Neural cell (in vitro differentiated cells): ENCODE results near the gene ZDHHC8. TPM values are rescaled to one million over a fixed set of nuclear protein-coding genes. Genes with fewer than 3 reads are reported as not detected.

Experiments
- H2AFZ ChIP-seq: fragments of 200-600, 300-800 bp; sonication (generic), shearing (Covaris generic); 2 replicates; pipeline ENCODE4 v1.6.0; 2014; ENCODE audit warnings: low read depth, mild to moderate bottlenecking, antibody characterized with exemption, low read length, moderate library complexity
- H3F3A ChIP-seq: fragments of 200-600 bp; shearing (Covaris generic); 2 replicates; pipeline ENCODE4 v1.6.1; 2016; ENCODE audit warnings: mild to moderate bottlenecking, moderate library complexity, mixed read lengths, antibody characterized with exemption, low read length; ENCODE audit not compliant: insufficient read depth, poor library complexity, severe bottlenecking
- H3K27ac ChIP-seq: fragments of 200-600, 300-800 bp; sonication (generic), shearing (Covaris generic); 2 replicates; pipeline ENCODE4 v1.5.1; 2014; ENCODE audit warnings: mild to moderate bottlenecking, low read length, moderate library complexity
- H3K27me3 ChIP-seq: fragments of 300-800, 200-600 bp; sonication (generic), shearing (Covaris generic); 2 replicates; pipeline ENCODE4 v1.6.0; 2014; ENCODE audit warnings: mild to moderate bottlenecking, low read depth, low read length, moderate library complexity; ENCODE audit not compliant: insufficient read depth
- H3K36me3 ChIP-seq: fragments of 300-800, 200-600 bp; sonication (generic), shearing (Covaris generic); 2 replicates; pipeline ENCODE4 v1.5.1; 2014; ENCODE audit warnings: mild to moderate bottlenecking, antibody characterized with exemption, low read length, moderate library complexity; ENCODE audit not compliant: insufficient read depth
- H3K4me2 ChIP-seq: fragments of 300-800, 200-600 bp; sonication (generic), shearing (Covaris generic); 2 replicates; pipeline ENCODE4 v1.6.0; 2014; ENCODE audit warnings: mild to moderate bottlenecking, low read length
- H3K4me3 ChIP-seq: fragments of 300-800, 200-600 bp; sonication (generic), shearing (Covaris generic); 2 replicates; pipeline ENCODE4 v1.5.1; 2014; ENCODE audit warnings: mild to moderate bottlenecking, low read length, moderate library complexity
- H3K79me2 ChIP-seq: fragments of 200-600 bp; shearing (Covaris generic); replicated peaks from 2 replicates; pipeline ENCODE4 v1.6.0; 2014; ENCODE audit warnings: mild to moderate bottlenecking, low read length, moderate library complexity; ENCODE audit not compliant: insufficient read depth
- H3K9ac ChIP-seq: fragments of 300-800, 200-600 bp; sonication (generic), shearing (Covaris generic); 2 replicates; pipeline ENCODE4 v1.6.1; 2016; ENCODE audit warnings: mild to moderate bottlenecking, low read length, mixed read lengths
- H3K9me2 ChIP-seq: fragments of 200-600 bp; shearing (Covaris generic); 2 replicates; pipeline ENCODE4 v1.6.1; 2016; ENCODE audit warnings: mild to moderate bottlenecking, low read length, mixed read lengths; ENCODE audit not compliant: insufficient read depth
- H3K9me3 ChIP-seq: fragments of 200-600, 300-800 bp; sonication (generic), shearing (Covaris generic); 2 replicates; pipeline ENCODE4 v1.6.1; 2016; ENCODE audit warnings: mild to moderate bottlenecking, mixed run types, low read length, moderate library complexity, mixed read lengths
- H4K20me1 ChIP-seq: fragments of 200-600 bp; shearing (Covaris generic); 2 replicates; pipeline ENCODE4 v1.6.1; 2016; ENCODE audit warnings: mild to moderate bottlenecking, mixed run types; ENCODE audit not compliant: insufficient read depth
- CTCF ChIP-seq: fragments of 450-650 bp; IDR thresholded peaks from 2 replicates; pipeline ENCODE4 v1.5.1; 2014; ENCODE audit warnings: antibody characterized with exemption, mild to moderate bottlenecking, moderate library complexity; ENCODE audit not compliant: poor library complexity, severe bottlenecking
- EP300 ChIP-seq: fragments of 450-650 bp; conservative IDR thresholded peaks from 2 replicates; pipeline ENCODE4 v1.6.1; 2014; ENCODE audit warnings: antibody characterized with exemption, mild to moderate bottlenecking, moderate library complexity; ENCODE audit not compliant: poor library complexity, severe bottlenecking
- EZH2 ChIP-seq: fragments of 200-600, 300-800 bp; shearing (Covaris generic), sonication (generic); IDR thresholded peaks from 2 replicates; pipeline ENCODE4 v1.6.1; 2014; ENCODE audit warnings: antibody characterized with exemption, low read length, borderline replicate concordance, mild to moderate bottlenecking; ENCODE audit not compliant: insufficient read depth, poor library complexity, severe bottlenecking
- MXI1 ChIP-seq: fragments of 450-650 bp; conservative IDR thresholded peaks from 2 replicates; pipeline ENCODE4 v1.6.1; 2014; ENCODE audit warnings: antibody characterized with exemption, mild to moderate bottlenecking; ENCODE audit not compliant: poor library complexity, severe bottlenecking
- POLR2AphosphoS5 ChIP-seq: IDR thresholded peaks from 2 replicates; pipeline ENCODE4 v1.6.1; 2012
- RAD21 ChIP-seq: fragments of 450-650 bp; conservative IDR thresholded peaks from 2 replicates; pipeline ENCODE4 v1.6.1; 2014; ENCODE audit warnings: antibody characterized with exemption, mild to moderate bottlenecking, moderate library complexity
- SMC3 ChIP-seq: fragments of 450-650 bp; conservative IDR thresholded peaks from 2 replicates; pipeline ENCODE4 v1.6.1; 2014; ENCODE audit warnings: antibody characterized with exemption, mild to moderate bottlenecking, moderate library complexity; ENCODE audit not compliant: poor library complexity
- TAF1 ChIP-seq: IDR thresholded peaks from 2 replicates; pipeline ENCODE4 v1.6.1; 2012; ENCODE audit warnings: low read depth
- polyA plus RNA-seq: library from polyadenylated mRNA; depleted of rRNA; stranded (reverse); fragments of >200 nt; gene quantifications from 2 replicates; pipeline ENCODE4 v1.2.3, GENCODE V29; 2014
- TF ChIP-seq, protein P1 (sequence below): IDR thresholded peaks from 2 replicates; pipeline ENCODE4 v1.6.1; 2012; ENCODE audit warnings: borderline replicate concordance

Gene ZDHHC8
- polyA plus RNA-seq, 1 donor from 2014 or later = 4.5 TPM

DNA sequence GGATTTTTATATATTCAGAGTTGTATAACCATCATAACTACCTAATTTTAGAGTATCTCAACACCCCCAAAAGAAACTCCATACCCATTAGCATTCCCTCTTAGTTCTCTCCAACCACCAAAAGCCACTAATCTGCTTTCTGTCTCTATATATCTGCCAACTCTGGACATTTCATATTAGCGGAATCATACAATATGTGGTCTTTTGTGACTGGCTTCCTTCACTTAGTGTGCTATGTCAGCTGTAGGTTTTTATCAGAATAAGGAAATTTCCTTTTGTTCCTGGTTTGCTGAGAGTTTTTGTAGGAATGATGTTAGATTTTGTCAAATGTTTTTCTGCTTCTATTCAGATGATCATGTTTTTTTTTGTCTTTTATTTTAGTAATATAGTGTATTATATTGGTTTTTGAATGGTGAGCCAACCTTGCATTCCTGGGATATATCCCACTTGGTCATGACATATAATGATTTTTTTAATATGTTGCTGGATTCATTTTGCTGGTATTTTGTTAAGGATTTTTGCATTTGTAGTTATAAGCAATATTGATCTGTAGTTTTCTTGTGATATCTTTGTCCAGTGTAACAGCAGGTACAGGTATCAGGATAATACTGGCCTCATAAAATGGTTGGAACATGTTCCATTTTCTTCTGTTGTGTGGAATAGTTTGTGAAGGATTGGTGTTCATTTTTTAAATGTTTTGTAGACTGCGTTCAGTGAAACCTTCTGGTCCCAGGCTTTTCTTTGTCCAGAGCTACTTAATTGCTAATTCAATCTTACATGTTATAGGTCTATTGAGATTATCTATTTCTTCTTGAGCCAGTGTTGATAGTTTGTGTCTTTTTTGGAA, 34.8 kb upstream of the ZDHHC8 start:
- Histone ChIP-seq H3K27ac (no peak overlapping the region), H3K36me3 (peaks cover 11% of the 10 kb centered on the region), H3K27me3 (no peaks in the 10 kb centered on the region), H3K9me3 (no peaks in the 10 kb centered on the region), H3K9ac (no peak overlapping the region), H3K79me2 (peaks cover 18% of the 10 kb centered on the region), H2AFZ (no peak overlapping the region), H3K4me2 (no peak overlapping the region), H3F3A (no peaks in the 10 kb centered on the region), H3K9me2 (no peaks in the 10 kb centered on the region), H3K4me3 (no peak overlapping the region), H4K20me1 (peaks cover 4% of the 10 kb centered on the region)
- no peak for TF ChIP-seq EZH2
- no peak for TF ChIP-seq POLR2AphosphoS5
- TF ChIP-seq TAF1 = no peak
- TF ChIP-seq SMC3 = no peak
- TF ChIP-seq MXI1 = no peak
- TF ChIP-seq, protein P1, sequence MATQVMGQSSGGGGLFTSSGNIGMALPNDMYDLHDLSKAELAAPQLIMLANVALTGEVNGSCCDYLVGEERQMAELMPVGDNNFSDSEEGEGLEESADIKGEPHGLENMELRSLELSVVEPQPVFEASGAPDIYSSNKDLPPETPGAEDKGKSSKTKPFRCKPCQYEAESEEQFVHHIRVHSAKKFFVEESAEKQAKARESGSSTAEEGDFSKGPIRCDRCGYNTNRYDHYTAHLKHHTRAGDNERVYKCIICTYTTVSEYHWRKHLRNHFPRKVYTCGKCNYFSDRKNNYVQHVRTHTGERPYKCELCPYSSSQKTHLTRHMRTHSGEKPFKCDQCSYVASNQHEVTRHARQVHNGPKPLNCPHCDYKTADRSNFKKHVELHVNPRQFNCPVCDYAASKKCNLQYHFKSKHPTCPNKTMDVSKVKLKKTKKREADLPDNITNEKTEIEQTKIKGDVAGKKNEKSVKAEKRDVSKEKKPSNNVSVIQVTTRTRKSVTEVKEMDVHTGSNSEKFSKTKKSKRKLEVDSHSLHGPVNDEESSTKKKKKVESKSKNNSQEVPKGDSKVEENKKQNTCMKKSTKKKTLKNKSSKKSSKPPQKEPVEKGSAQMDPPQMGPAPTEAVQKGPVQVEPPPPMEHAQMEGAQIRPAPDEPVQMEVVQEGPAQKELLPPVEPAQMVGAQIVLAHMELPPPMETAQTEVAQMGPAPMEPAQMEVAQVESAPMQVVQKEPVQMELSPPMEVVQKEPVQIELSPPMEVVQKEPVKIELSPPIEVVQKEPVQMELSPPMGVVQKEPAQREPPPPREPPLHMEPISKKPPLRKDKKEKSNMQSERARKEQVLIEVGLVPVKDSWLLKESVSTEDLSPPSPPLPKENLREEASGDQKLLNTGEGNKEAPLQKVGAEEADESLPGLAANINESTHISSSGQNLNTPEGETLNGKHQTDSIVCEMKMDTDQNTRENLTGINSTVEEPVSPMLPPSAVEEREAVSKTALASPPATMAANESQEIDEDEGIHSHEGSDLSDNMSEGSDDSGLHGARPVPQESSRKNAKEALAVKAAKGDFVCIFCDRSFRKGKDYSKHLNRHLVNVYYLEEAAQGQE = no peak
- no peak for TF ChIP-seq RAD21
- TF ChIP-seq EP300 = no peak
- no peak for TF ChIP-seq CTCF

DNA sequence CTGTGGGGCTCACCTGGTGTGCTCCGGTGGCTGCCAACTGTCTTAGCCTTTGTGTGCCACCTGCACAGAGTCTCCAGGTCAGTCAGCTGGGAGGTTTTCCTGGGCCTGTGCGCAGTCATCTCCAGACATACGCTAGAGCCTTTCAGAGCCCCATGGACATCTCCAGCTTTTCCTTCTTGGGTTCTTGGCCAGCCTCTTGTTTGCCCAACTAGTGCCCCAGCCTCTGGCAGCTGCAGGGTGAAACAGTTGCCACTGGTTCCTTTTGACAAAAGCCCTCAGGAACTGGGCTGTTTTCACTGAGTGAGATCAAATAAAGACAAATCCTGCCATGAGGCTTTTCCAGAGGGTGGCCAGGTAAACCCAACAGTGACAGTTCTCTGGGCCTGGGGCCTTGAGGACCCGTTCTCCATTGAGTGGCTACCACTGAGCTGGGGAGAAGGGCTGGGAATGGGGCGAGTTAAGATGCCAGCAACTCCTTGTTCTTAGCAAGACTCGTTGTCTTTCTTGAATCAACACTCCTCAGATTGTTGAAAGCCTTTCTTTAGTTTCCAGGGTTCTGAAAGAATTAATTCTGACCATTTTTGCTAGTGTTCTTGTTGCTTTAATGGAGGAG, 32.4 kb upstream of the ZDHHC8 start:
- no peak for TF ChIP-seq RAD21
- no peak for TF ChIP-seq EP300
- TF ChIP-seq SMC3 = no peak
- TF ChIP-seq TAF1 = no peak
- TF ChIP-seq POLR2AphosphoS5 = no peak
- TF ChIP-seq EZH2 = no peak
- no peak for TF ChIP-seq CTCF
- TF ChIP-seq, protein P1 = no peak
- no peak for TF ChIP-seq MXI1
- Histone ChIP-seq H2AFZ (no peak overlapping the region), H3K9ac (no peak overlapping the region), H3K4me2 (no peak overlapping the region), H3K9me2 (no peaks in the 10 kb centered on the region), H3K27ac (no peak overlapping the region), H3F3A (no peaks in the 10 kb centered on the region), H3K9me3 (no peaks in the 10 kb centered on the region), H3K79me2 (peaks cover 23% of the 10 kb centered on the region), H3K27me3 (no peaks in the 10 kb centered on the region), H3K4me3 (no peak overlapping the region), H3K36me3 (peaks cover 15% of the 10 kb centered on the region), H4K20me1 (peaks cover 4% of the 10 kb centered on the region)
